Measurements from ENCODE around the gene DDHD1.
"Not testable (repeated sequence)": the region's sequence is repeated elsewhere in the genome, so short reads cannot be mapped to it uniquely, and the experiment has no call there.

The DDHD1 gene

DNA sequence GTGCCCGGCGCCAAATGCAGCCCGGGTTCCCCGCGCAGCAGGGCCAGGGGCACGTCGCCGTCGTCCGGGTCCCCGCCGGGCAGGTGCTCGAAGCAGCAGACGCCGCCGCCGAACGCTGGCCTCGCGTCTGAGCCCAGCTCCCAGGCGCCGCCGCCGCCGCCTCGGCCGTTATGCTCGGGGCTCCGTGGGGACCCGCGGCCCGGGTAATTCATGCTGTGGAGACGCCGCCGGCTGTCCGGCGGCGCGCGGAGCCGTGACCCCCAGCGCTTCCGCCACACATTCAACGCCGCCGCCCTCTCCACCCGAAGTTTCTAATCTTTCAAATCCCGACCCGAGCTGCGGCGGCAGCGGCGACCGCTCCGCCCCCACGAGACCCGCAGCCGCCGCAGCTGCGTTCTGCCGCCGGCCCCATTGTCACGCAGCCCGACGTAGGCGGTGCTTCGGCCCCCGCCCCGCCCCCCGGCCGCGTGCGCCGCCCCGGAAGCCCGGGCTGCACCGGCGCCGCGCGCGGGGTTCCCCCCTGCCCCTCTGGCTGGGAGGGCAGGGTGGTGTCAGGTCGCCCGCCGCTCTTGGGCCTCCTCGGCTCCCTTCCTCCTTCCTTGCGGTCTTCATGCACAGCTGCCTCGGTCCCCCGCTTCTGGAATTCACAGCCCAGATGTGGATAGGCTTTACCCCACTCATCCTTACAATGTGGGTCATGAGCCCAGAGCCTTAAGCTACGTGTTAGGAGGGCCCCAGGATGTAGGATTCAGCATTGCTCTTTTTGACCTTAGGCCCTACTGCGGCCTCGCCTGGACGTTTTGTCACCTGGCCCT is at the start of gene DDHD1:
DDHD1 (minus strand) TSS at position 437 of the 815 bp plus-strand sequence; CDS start at position 212, 225 bp downstream.
- peak; percentile 46 for DNase-seq

DNA sequence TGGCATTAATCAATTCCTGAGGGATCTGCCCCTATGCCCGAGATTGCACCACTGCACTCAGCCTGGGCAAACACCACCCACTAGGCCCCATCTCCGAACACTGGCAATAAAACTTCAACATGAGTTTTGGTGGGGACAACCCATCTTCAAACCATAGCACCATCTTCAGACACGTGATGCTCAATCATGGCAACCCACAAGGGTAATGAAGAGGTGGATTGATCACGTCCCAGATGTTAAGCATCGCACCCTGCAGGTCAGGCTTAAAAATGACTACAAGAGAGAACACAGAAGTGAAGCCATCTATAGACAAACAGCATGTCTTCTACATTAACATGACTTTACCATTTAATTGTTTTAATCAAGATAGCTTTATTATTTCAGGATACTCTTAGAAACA is 42.8 kb upstream of the DDHD1 start:
- no peak for DNase-seq

DNA sequence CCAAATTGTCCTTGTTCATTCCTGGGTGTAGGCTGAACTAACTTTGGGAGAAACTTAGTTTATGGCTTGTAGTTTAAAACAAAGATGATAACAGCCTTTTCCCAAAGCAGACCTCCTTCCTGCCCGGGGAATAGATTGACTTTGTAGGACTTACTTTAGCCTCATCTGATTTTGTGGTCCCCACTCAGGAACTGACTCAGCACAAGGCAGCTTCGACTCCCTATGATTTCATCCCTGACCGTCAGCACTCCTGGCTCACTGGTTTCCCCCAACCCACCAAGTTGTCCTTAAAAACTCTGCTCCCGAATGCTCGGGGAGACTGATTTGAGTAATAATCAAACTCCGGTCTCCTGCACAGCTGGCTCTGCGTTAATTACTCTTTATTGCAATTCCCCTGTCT is 40.1 kb upstream of the DDHD1 start:
- no peak for DNase-seq

DNA sequence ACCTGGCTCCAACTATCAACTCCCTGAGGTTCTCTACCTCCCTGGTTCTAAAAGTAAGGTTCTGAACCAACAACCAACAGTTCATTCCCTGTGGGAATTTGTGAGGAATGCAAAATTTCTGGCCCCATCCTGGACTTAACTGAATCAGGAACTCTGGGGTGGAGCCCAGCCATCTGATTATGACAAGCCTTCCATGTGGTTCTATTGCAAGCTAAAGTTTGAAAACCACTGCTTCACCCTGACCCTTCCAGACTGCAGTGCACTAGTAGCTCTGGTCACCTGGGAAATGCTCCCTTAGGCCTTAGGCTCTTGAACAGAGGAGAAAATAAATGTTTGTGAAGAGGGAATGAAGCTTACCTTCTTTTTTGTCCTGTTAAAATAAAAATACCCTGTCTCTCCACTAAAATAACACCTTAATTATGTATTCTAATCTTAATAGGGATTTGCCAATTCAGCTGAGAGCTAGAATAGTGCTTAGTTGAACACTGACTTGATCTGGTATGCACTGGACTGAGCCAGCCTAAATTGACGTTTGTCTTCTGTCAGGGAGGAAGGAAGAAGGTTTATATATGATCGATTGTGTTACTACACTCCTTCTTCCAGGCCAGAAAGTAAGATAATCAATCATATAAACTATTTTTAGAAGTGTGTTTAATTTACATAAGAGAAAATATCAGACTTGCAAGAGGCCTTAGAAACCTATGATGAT is 39.1 kb upstream of the DDHD1 start:
- no peak for DNase-seq

DNA sequence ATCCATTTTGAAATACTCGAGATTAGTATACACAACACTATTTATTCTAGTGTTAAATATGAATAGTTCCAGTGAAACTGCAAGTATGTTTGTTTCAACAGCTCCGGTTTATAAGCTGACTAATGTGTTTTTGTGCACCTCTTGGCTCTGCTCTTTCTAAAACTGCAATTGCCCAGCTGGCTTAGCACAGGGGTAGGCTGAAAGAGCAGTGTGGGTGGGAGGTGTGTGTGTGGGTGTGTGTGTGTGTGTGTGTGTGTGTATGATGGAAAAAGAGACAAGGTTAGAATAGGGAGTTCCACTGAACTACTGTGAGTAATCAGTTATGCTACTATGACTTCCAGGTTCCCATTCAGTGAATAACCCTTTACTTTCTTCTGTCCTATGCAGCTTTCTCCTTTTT is 37.8 kb upstream of the DDHD1 start:
- no peak for DNase-seq

DNA sequence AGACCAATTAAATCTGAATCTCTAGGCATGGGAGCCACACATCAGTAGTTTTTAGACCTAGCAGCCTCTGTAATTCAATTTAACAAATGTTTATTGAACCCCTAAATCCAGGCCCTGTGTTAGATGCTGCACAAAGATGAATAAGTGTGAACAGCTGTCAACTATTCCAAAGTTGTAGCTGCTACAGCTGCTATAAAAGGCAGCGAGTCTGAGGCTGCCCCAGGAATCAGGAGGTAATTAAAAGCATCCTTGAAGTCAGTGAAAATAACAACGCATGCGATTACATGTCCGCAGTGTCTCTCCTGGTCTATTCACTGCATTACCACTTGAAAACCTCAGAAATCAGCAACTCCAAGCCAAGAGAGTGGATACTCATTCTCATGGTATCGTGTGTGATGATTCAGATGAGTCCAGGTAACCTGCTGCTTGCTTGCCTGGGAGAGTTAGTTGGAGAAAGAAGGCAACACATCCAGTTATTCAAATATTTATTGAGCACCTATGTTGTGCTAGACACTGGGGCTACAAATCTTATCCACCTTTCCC is 34.9 kb upstream of the DDHD1 start:
- DNase-seq: no peak

DNA sequence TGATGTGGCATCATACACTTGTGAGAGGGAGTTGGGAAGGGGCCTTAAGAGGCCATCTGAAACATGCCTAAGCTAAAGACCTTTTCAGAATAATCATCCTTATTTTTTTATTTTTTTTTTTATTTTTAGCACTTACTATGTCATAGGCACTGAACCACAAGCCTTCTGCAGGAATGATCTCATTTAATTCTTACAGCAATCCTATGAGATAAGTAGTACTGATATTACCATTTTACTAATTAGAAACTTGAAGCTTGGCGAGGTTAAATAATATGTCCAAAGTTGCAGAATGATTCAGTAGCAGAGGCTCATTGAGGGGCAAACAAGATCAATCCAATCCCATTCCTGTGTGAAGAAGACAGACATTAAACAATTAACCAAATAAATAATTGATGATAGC is 33.4 kb upstream of the DDHD1 start:
- DNase-seq: no peak

DNA sequence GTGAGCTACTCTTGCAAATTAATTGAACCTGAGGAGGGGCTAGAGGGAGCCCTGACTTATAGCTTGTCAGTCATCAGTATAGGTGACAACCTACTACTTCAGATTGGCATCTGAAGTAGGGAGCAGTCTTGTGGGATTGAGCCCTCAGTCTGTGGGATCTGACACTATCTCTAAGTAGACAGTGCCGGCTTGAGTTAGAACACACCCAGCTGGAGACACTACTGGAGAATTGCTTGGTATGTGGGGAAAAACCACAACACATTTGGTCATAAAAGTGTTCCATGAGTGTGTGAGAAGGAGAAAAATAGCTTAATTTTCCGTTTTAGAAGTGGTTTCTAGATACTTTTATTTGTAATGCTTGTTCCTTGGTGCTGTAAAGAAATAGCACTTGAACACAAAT is 30.5 kb upstream of the DDHD1 start:
- no peak for DNase-seq

DNA sequence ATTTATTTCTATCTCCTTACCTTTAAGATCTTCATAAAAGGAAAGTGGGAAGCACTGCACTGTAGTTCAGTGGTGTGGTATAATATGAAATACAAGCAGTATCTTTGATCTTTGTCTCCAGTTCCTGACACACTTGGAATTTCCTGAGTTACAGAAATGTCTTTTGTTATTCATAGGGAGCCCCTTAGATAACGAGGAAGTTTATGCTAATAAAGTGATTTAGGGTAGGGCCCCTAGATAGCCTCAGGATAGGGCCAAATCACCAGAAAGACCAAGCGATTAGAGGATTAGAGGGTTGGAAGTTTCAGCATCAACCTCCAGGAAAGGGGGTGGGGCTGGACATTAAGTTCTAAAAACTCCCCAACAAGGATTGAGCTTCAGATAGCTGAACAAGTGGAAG is 29.9 kb upstream of the DDHD1 start:
- no peak for DNase-seq

DNA sequence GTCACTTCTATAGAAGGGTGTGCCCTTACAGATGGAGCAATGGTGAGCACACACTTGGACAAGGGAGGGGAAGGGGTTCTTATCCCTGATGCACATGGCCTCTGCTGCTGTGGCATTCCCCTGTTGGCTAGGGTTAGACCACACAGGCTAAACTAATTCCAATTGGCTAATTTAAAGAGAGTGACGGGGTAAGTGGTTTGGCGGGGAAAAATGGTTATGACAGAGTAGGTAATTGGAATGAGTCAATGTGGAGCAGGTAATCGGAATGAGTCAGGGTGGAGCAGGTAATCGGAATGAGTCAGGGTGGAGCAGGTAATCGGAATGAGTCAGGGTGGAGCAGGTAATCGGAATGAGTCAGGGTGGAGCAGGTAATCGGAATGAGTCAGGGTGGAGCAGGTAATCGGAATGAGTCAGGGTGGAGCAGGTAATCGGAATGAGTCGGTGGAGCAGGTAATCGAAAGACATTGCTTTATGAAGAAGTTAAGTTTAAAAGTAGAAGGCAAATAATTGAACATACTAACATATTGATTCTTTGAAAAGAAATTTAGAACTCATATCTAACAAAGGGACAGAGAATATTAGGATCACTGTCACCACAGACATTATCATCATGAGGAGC is 28.4 kb upstream of the DDHD1 start:
- not testable (repeated sequence) for DNase-seq

DNA sequence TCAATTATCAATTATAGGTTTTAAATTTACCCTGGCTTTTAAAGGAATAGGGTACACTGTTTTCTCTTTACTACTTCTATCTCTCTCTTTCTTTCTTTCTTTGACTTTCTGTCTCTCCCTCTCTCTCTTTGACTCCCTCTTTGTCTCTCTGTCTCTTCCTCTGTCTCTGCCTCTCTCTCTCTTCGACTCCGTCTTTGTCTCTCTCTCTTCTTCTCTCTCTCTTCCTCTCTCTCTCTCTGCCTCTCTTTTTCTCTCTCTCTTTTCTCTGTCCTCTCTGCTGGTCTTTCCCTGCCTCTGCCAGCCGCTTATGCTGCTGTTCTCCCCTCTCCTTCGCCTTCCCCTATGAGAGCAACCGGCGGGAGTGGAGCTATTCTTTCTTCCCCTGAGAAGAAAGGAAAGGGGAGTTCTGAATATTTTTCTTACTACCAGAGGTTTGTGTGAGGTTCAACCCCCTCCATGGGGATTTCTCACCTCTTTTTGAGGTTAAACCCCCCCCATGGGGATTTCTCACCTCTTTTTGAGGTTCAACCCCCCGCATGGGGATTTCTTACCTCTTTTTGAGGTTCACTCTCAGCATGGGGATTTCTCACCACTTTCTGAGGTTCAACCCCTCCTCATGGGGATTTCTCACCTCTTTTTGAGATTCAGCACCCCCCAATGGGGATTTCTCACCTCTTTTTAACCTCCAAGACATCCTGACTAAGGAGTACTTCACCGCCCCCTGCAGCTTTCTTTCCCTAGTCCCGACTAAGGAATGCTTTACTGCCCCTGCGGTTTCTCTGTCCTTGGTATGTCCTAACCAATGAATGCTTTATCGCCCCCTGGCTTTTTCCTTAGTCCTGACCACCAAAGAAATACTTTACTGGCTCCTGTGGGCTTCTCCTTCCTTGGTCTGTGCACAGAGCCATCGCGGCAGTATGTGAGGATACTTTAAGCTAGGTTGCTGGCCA is 27.4 kb upstream of the DDHD1 start:
- no peak for DNase-seq

DNA sequence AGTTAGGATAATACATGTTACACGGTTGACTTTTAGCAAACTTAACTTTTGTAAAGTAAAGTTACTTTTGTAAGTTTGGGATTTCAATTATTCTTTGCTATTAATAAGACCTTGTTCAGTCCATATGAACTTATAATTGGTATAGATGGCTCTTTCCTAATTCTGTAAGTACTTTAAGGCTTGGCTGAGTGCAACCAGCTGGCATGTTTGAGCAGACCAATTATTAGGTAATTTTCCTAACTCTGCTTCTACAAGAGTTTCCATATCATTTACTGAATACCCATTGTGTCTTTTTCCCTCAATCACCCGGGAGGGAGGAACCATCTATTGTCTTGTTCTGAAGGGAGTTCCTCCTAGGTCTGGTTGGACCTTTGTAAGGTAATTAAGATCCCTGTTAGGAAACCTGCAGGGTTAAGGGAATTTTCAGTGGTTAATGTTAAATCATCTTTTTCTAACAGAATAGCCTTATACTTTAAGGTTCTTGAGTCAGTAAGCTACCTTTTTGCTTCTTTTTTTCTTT is 26.4 kb upstream of the DDHD1 start:
- not testable (repeated sequence) for DNase-seq

DNA sequence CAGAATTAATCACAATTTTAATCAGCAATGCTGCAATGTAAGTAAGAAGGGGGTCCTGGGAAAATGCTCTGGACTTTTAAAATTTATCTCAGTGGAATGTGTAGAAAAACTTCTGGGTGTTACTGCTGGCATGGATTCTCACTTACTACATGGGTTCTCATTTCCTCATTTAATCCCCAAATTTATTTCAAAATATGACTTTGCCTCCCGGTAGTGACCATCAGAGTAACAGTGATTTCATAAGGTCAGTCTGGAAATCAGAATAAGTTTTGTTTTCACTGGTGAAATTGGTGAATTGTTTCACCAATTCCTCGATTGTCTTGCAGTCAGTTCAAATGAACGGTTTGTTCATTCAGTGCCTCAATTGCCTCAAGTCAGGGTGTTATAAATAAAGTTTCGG is 22.3 kb upstream of the DDHD1 start:
- DNase-seq: no peak

DNA sequence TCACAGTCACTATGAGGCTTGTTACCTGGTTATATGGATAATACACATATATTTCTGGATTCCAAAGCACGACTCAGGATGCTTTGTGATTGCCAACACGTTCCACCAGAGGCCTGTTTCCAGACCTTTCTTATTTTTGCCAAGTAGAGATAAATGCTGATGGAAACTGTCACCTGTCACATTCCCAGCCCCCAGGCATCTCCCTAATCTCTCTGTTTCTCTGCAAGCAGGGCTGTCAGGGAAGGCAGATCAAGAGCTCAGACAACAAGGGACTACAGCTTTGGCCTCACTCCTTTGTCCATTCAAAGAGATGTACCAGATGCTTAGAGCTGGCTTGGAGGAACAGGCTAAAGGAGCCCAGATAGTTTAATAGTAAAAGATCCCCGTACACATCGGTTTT is 21.8 kb upstream of the DDHD1 start:
- no peak for DNase-seq

DNA sequence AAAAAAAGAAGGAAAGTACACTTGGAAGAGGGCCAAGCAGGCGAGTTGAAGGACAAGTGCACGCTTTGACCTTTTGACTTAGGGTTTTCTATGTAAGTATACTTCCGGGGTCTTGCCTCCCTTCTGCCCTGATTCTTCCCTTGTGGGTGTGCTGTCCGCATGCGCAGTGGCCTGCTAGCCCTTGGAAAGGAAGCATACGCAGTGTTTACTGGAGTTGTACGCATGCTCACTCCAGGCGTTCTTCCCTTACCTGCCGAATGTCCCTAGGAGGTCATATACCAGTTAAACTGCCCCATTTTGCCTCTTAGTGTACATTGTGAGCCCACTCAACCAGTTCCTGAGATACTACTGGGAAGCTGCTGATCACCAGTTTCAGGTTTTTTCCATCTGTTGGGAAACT is 15.7 kb upstream of the DDHD1 start:
- DNase-seq: no peak

DNA sequence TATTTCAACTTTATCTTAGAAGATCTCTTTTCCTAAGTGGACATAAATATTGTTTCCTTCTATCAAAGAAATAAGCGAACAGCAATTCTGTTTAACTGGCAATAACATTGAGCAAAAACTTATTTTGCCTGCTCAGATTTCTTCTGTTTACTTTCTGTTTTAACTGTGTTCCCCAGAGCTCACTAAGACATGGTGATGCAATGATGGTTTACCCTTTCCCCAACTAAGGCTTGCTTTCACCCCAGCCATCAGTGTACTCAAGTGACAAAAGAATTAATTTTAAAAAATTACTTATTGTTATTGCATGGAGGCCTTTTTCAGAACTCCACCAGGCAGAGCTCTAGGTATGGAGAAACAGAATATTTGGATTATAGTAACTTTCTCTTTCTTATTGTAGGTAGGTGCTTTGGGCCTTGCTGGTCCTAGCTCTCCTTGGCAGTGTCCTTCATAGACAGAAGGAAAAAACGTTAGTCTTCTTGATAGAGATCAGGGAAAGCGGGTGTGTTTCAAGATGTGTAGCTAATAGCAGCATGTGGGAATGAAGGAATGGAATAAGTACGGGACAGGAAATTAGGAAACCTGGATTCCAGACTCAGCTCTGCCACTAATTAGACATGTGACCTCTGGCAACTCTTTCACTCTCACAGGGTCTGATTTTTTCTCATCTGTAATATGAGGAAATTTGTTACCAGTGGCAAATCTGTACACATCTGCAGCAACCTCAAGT is 14.6 kb upstream of the DDHD1 start:
- no peak for DNase-seq

DNA sequence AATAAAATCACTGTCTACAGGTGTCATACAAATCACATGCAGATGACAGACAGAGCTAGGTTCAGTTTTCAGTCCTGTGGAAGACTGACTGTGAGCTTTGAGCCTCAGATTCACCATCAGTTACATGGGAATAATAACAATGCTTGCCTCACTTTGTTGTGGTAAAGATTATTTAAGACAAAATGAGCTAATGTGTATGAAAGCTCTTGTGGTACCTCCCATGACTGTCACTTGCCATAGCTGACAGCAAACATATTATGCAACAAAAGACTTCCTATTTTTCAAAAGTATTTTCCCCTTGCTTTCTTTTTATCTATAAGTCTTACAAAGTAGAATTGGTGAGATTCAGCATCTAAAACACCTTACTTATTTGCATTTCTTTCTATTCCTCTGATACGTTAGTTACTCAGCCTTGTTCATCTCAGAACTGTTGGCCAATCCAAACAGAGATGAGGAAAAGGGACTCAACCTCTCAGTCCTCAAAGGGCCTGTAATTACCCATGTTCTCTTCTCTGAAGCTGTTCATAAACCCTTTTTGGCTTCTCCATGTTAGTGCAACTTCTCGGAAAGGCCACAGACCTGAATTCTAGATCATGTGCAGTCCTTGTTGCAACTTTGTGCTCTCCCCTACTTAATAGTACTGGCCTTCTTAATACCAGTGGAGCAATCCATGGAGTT is 8.8 kb upstream of the DDHD1 start:
- no peak for DNase-seq

DNA sequence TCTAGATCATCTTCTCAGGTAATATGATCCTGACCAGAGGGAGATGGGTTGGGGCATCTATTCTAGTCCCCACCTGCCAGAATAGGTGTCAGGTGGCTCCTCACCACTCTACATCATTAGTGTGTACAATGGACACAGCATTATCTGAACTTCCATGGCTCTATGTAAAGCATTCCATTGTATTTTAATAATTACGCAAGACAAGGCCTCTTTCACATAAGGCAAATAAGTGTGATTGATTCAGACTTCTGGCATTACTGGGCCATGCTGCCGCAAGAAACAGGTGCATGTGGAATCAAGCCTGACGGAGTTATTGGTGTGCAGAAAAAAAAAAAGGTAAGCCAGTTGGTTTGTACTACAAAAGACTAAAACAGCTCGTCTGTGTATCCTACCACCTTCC is 3.1 kb upstream of the DDHD1 start:
- no peak for DNase-seq

DNA sequence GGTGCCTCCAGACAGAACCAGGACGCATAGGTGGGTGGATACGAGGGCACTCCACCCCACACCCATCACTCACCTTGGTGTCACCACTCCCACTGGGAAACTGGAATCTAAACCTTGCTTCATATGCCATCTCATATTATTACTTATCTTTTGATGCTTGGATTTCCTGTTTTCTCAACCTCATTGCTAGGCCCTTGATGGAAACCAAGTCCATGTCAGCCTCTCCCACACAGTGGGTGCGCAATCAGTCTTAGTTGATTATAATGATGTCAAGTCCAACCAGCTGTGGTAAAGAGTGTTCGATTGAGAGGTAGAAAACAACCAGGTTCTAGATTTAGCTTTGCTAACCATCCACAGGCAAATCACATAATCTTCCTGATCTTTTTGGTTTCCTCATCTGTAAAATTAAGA is 584 bp upstream of the DDHD1 start:
- no peak for DNase-seq

DNA sequence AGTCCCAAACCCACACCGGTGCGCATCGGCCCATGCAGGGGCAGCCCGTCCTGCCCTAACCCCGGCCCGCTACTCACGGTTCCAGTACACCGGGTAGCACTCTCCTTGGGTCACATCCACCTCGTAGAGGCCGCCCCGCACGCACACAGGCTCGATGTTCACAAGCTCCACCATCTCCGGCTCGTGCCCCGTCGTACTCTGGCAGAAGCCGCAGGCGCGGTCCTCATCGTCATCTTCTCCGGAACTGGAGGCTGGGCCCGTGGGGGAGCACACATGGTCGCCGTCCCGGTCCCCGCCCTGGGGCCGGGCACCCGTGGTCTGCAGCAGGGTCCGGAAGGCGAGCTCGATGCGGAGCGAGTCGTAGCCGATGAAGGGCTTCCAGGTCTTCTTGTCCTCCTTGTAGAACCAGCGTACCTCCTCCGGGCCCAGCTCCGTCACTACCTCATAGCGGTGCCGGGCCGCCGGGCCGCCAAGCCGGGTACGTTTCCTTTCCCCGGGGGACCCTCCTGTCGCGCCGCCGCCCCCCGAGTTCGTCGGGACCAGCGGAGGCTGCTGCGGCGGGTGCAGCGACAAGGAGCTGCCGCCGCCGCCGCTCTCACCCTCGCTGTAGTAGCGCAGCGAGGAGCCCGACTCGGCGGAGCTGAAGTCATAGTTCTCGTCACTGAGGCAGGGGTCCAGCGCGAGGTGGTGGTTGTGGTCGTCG is 788 bp downstream of the DDHD1 start:
- DNase-seq: no peak
